GM12878 (cell line): ENCODE data around the gene ANK3. TPM values are rescaled to one million over a fixed set of nuclear protein-coding genes. Genes with fewer than 3 reads are reported as not detected.

Experiments used
- ATAC-seq: fragments of 200-7000 bp; cut with Tn5 transposase; 3 replicates; pipeline ENCODE4 v1.9.1; 2020; ENCODE audit warnings: mild to moderate bottlenecking, moderate library complexity
- BruUV-seq: library from RNA; stranded (reverse); fragments of 400-500 nt; replicated peaks from 2 replicates; lab custom pipeline; 2021; lab: Mats Ljungman, UMichigan
- CTCF ChIA-PET: fragments of 300-600 bp; sonication (Branson Sonifier 250); formaldehyde crosslinking; extraction: SDS; loops from one replicate; lab custom pipeline; 2021; ENCODE audit warnings: inconsistent platforms; lab: Yijun Ruan, JAX
- POLR2A ChIA-PET: fragments of 350-600 bp; formaldehyde crosslinking; extraction: SDS; loops from one replicate; lab custom pipeline; 2021; ENCODE audit warnings: inconsistent platforms; lab: Charles Lee
- RAD21 ChIA-PET: fragments of 300-600 bp; sonication (Branson Sonifier 250); formaldehyde crosslinking; loops from one replicate; lab custom pipeline; 2023; ENCODE audit warnings: antibody characterized with exemption; ENCODE audit not compliant: unreplicated experiment; lab: Charles Lee
- SMC1A ChIA-PET: fragments of 300-600 bp; sonication (Branson Sonifier 250); formaldehyde crosslinking; loops from one replicate; lab custom pipeline; 2023; ENCODE audit not compliant: unreplicated experiment, uncharacterized antibody; lab: Charles Lee
- DNase-seq: peaks from one replicate; pipeline ENCODE4 v3.0.0-alpha.2; 2011; ENCODE audit warnings: low read depth, low spot score
- FAIRE-seq: peaks from 3 replicates; lab custom pipeline; 2011; peaks lifted over from hg19 to GRCh38; lab: Jason Lieb, UNC
- H2AFZ ChIP-seq: 2 replicates; pipeline ENCODE4 v1.6.0; 2011; ENCODE audit warnings: low read depth, low read length, control low read depth; ENCODE audit not compliant: control insufficient read depth
- H3K27ac ChIP-seq: 2 replicates; pipeline ENCODE4 v1.5.1; 2011; ENCODE audit warnings: control low read depth; ENCODE audit not compliant: control insufficient read depth, insufficient read depth
- H3K27me3 ChIP-seq, 2 experiments: replicated peaks in 1 of 2; 2 replicates each; pipeline versions ENCODE4 v1.6.0 to v1.6.1; 2011; ENCODE audit warnings: low read length in 1 of 2; ENCODE audit not compliant: control insufficient read depth in 2 of 2, insufficient read depth in 2 of 2
- H3K36me3 ChIP-seq, 2 experiments: 2 replicates each; pipeline ENCODE4 v1.5.1; 2011; ENCODE audit warnings: low read length in 1 of 2; ENCODE audit not compliant: control insufficient read depth in 2 of 2, insufficient read depth in 2 of 2
- H3K4me1 ChIP-seq: 2 replicates; pipeline ENCODE4 v1.6.1; 2011; ENCODE audit warnings: mild to moderate bottlenecking, low read length, moderate library complexity, mixed read lengths; ENCODE audit not compliant: control insufficient read depth, insufficient read depth
- H3K4me2 ChIP-seq: 2 replicates; pipeline ENCODE4 v1.6.0; 2011; ENCODE audit warnings: control low read depth; ENCODE audit not compliant: control insufficient read depth, insufficient read depth
- H3K4me3 ChIP-seq: fragments of 200-600 bp; sonication (generic); 2 replicates; pipeline ENCODE4 v1.5.1; 2016
- H3K79me2 ChIP-seq: 2 replicates; pipeline ENCODE4 v1.6.0; 2011; ENCODE audit warnings: low read length; ENCODE audit not compliant: control insufficient read depth, insufficient read depth
- H3K9ac ChIP-seq: 2 replicates; pipeline ENCODE4 v1.8.0; 2011; ENCODE audit warnings: low read length, control low read depth, mixed read lengths; ENCODE audit not compliant: control insufficient read depth, insufficient read depth
- H3K9me3 ChIP-seq: replicated peaks from 3 replicates; pipeline ENCODE4 v1.5.1; 2011; ENCODE audit warnings: mild to moderate bottlenecking, low read length; ENCODE audit not compliant: control insufficient read depth, insufficient read depth
- H4K20me1 ChIP-seq: 2 replicates; pipeline ENCODE4 v1.6.0; 2011; ENCODE audit not compliant: control insufficient read depth, insufficient read depth
- ASH2L ChIP-seq: fragments of 300-600, 200-600 bp; sonication (generic); IDR thresholded peaks from 2 replicates; pipeline ENCODE4 v1.6.1; 2017; ENCODE audit warnings: low read depth, mild to moderate bottlenecking, borderline replicate concordance
- BHLHE40 ChIP-seq, 2 experiments: fragments of 450-650 bp in 1 of 2; IDR thresholded peaks; 2 replicates each; pipeline ENCODE4 v1.6.1; 2011 to 2017; ENCODE audit warnings: low read depth in 2 of 2, borderline replicate concordance in 1 of 2, improper control_type of control experiment in 1 of 2, low read length in 1 of 2, mild to moderate bottlenecking in 1 of 2
- CEBPB ChIP-seq, 2 experiments: fragments of 150-350 bp in 1 of 2; IDR thresholded peaks; 2 replicates each; pipeline ENCODE4 v1.6.1; 2012 to 2014; ENCODE audit warnings: low read depth in 2 of 2, low read length in 2 of 2, borderline replicate concordance in 1 of 2, inconsistent platforms in 1 of 2
- GATAD2B ChIP-seq: fragments of 450-650 bp; conservative IDR thresholded peaks from 2 replicates; pipeline ENCODE4 v1.6.1; 2017; ENCODE audit warnings: low read depth, mild to moderate bottlenecking, moderate library complexity
- HDGF ChIP-seq: fragments of 450-650 bp; IDR thresholded peaks from 2 replicates; pipeline ENCODE4 v1.6.1; 2016; ENCODE audit warnings: antibody characterized with exemption
- NFIC ChIP-seq: IDR thresholded peaks from 2 replicates; pipeline ENCODE4 v1.6.1; 2012; ENCODE audit warnings: low read depth, mild to moderate bottlenecking, inconsistent platforms, low read length, moderate library complexity
- PAX8 ChIP-seq: fragments of 450-650 bp; IDR thresholded peaks from 2 replicates; pipeline ENCODE4 v1.6.1; 2017; ENCODE audit warnings: mild to moderate bottlenecking, moderate library complexity
- PBX3 ChIP-seq: IDR thresholded peaks from 2 replicates; pipeline ENCODE4 v1.6.1; 2011; ENCODE audit warnings: mild to moderate bottlenecking, low read depth, low read length, moderate library complexity; ENCODE audit not compliant: insufficient replicate concordance
- SIN3A ChIP-seq: IDR thresholded peaks from 2 replicates; pipeline ENCODE4 v1.6.1; 2012; ENCODE audit warnings: low read depth, low read length, improper control_type of control experiment
- SMAD5 ChIP-seq: IDR thresholded peaks from 2 replicates; pipeline ENCODE4 v1.6.1; 2016; ENCODE audit warnings: antibody characterized with exemption, low read depth
- SMC3 ChIP-seq: IDR thresholded peaks from 2 replicates; pipeline ENCODE4 v1.6.1; 2011; ENCODE audit warnings: low read length, improper control_type of control experiment, borderline replicate concordance
- SUPT20H ChIP-seq: IDR thresholded peaks from 2 replicates; pipeline ENCODE4 v1.6.1; 2011; ENCODE audit warnings: low read depth, mild to moderate bottlenecking, low read length, moderate library complexity, borderline replicate concordance; ENCODE audit not compliant: control insufficient read depth
- TAF1 ChIP-seq: IDR thresholded peaks from 2 replicates; pipeline ENCODE4 v1.6.1; 2011; ENCODE audit warnings: mild to moderate bottlenecking, low read depth, low read length, borderline replicate concordance
- TCF7 ChIP-seq: IDR thresholded peaks from 2 replicates; pipeline ENCODE4 v1.6.1; 2014; ENCODE audit warnings: antibody characterized with exemption, borderline replicate concordance
- YBX1 ChIP-seq: fragments of 450-650 bp; IDR thresholded peaks from 2 replicates; pipeline ENCODE4 v1.6.1; 2016; ENCODE audit warnings: antibody characterized with exemption
- YY1 ChIP-seq: IDR thresholded peaks from 2 replicates; pipeline ENCODE4 v1.6.1; 2011; ENCODE audit warnings: low read depth, mild to moderate bottlenecking, low read length
- WGBS: methylation state at CpG from one replicate; pipeline ENCODE4 v1.1.6; 2016; ENCODE audit warnings: low lambda C conversion rate; ENCODE audit not compliant: insufficient replicate concordance, insufficient coverage; ENCODE audit errors: missing lambda C conversion rate; 5-methylcytosine and 5-hydroxymethylcytosine counted together
- in situ Hi-C: fragments of 300-500 bp; cut with MboI; formaldehyde crosslinking; loops from 9 replicates; pipeline ENCODE4 v1.14.3; 2018; ENCODE audit warnings: mixed read lengths
- intact Hi-C: fragments of 100-400 bp; cut with micrococcal nuclease; formaldehyde crosslinking; loops from one replicate; pipeline ENCODE4 v1.14.2; 2022; ENCODE audit not compliant: unreplicated experiment
- polyA plus RNA-seq, 11 experiments: library from polyadenylated mRNA; depleted of rRNA in 4 of 11; unstranded in 6 of 11; stranded (reverse) in 5 of 11; fragments of >200 nt; fragmentation: Nextera tagmentation in 4 of 11; fragmentation: Illumina TruSeq in 1 of 11; extraction: Ambion mirVana in 4 of 11; extraction: Trizol in 1 of 11; gene quantifications; 1 replicate in 1 of 11; 2 replicates in 10 of 11; pipeline versions ENCODE4 v1.2.1 to v1.2.3, GENCODE V29; 2011 to 2016; ENCODE audit warnings: inconsistent platforms in 2 of 11, missing spikeins in 2 of 11, low read depth in 1 of 11
- total RNA-seq, 4 experiments: library from RNA; depleted of rRNA in 3 of 4; stranded (reverse); fragments of >200 nt in 3 of 4; fragmentation: Illumina TruSeq in 1 of 4; extraction: Trizol in 1 of 4; gene quantifications; 2 replicates each; pipeline versions ENCODE4 v1.2.1 to v1.2.3, GENCODE V29; 2013 to 2021
- TF ChIP-seq, protein P1 (sequence below): IDR thresholded peaks from 2 replicates; pipeline ENCODE4 v1.6.1; 2012; ENCODE audit warnings: low read depth, low read length, improper control_type of control experiment
- TF ChIP-seq, protein P2 (sequence below): IDR thresholded peaks from 2 replicates; pipeline ENCODE4 v1.6.1; 2011; ENCODE audit warnings: low read depth, low read length, improper control_type of control experiment, borderline replicate concordance

The ANK3 gene
- total and polyA plus RNA-seq, 10 of the 15 experiments (the other 5 are each of a cell fraction or from before 2014, with no cell fraction given), result 0.06 to 0.82 (median 0.20) TPM; not detected in 2

DNA sequence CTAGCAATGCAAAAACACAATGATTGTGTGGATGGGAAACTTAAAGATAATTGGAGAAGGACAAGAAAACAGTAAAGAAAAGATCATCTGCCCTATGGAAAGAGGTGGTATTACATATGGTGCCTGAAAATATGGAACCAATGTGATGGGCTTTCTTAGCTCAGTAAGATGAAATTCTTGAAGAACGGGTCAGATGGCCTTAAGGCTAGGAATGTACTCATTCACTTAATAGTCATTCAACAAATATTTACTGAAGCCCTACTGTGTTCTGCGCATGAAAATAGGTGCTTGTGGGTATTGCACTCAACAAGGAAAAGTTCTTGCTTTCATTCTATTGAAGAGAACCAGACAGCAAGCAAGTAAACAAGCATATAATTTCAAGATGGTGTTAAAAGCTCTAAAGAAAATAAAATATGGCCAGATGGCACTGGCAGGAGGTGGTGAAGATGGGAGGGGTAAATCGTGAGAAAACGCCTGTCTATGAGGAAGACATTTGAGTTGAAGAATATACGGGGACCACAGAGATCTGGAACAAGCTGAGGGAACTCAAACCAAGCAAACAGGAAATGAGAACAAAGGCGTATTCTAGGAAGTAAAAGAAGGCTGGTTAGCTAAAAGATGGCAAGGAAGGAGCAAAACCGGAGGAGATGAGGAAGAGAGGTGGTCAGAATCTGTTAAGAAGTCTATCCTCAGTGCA, 179.7 kb downstream of the ANK3 start (continued):
- no peak for TF ChIP-seq SUPT20H
- TF ChIP-seq, protein P1, sequence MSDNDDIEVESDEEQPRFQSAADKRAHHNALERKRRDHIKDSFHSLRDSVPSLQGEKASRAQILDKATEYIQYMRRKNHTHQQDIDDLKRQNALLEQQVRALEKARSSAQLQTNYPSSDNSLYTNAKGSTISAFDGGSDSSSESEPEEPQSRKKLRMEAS, result no peak
- TF ChIP-seq SMAD5, result no peak
- TF ChIP-seq, all 136 proteins: peak for 0

DNA sequence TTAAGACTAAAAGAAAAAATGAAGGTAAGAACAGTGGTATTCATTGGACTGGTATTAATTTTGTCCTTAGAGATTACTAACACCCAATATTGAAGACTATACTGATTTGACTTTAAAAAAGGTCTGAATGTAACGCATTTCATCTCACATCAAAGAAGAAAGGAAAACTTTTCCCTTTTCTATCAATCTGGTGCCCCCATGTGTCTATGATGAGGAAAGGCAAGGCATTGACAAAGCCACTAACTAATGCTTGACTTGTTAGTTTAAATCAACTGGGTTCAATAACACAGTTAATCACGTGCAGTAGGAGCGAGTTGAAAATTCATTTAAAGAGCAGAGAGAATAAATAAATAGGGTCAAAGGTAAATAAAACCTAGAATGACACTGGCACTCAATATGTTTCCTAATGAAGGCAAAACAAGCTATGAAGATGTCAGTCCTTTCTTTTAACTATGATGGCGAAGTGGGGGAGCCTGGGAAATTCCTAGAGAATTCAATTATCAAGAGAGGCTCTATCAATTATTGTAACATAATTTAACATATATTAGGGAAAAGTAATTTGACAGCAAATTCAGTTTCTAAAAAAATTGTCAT, 180.9 kb downstream of the ANK3 start:
- ChIA-PET SMC1A (interaction anchor here (0.5 to 4.3 kb wide), 13 partner anchors 8 to 583 kb away, joined by 3 to 23 read pairs (median 3); no protein-coding TSS in a partner anchor), POLR2A (no interaction called here), RAD21 (interaction anchor here (0.7 to 2.2 kb wide), 5 partner anchors 29 to 583 kb away, joined by 3 to 9 read pairs (median 3); no protein-coding TSS in a partner anchor), CTCF (interaction anchor here (0.8 to 6.6 kb wide), 30 partner anchors 9 to 1725 kb away, joined by 3 to 49 read pairs (median 4); no protein-coding TSS in a partner anchor)
- peak; percentile 67 for ATAC-seq
- no peak overlapping the region for H3K4me2 ChIP-seq
- no peak for FAIRE-seq
- DNase-seq, result no peak
- no TSS peak for BruUV-seq
- H3K79me2 ChIP-seq, result no peaks in the 10 kb centered on the region
- H4K20me1 ChIP-seq, result no peaks in the 10 kb centered on the region
- peaks cover 0 to 3% of the 10 kb centered on the region in 2 experiments; a peak in 1 of 4 replicates for H3K27me3 ChIP-seq
- in situ Hi-C loops, result loop anchor here (10.0 kb wide), 2 partner anchors 226 to 584 kb away; no protein-coding TSS in a partner anchor
- no peaks in the 10 kb centered on the region for H3K4me1 ChIP-seq
- H3K9me3 ChIP-seq, result no peaks in the 10 kb centered on the region
- WGBS, result 11% methylated on average over 4 of the region's 4 CpGs
- H3K36me3 ChIP-seq, result no peaks in the 10 kb centered on the region
- intact Hi-C loops, result loop anchor here (1.0 to 5.0 kb wide), 5 partner anchors 93 to 1426 kb away; no protein-coding TSS in a partner anchor
- H3K4me3 ChIP-seq, result no peak overlapping the region
- no peak overlapping the region for H2AFZ ChIP-seq
- H3K9ac ChIP-seq, result no peak overlapping the region
- no peak overlapping the region for H3K27ac ChIP-seq
- TF ChIP-seq PAX8 (no peak), YY1 (no peak), TCF7 (peak; percentile 54; the same call in 1 of the 2 replicates), TAF1 (no peak), CEBPB (IDR thresholded peaks at IDR 0.05; ENCODE audit: borderline replicate concordance in 1 of 2, low read depth in 2 of 2, low read length in 2 of 2) (no peak), PBX3 (no peak), NFIC (no peak), SIN3A (no peak), GATAD2B (no peak), YBX1 (no peak), BHLHE40 (IDR thresholded peaks at IDR 0.05; ENCODE audit: borderline replicate concordance in 1 of 2, low read depth in 2 of 2, low read length in 1 of 2) (0 out of 4 replicates have a peak, but pooled peaks of 1 of the 2 experiments have one; percentile 10), SMC3 (peak; percentile 81), HDGF (no peak), ASH2L (no peak)
- TF ChIP-seq, protein P2, sequence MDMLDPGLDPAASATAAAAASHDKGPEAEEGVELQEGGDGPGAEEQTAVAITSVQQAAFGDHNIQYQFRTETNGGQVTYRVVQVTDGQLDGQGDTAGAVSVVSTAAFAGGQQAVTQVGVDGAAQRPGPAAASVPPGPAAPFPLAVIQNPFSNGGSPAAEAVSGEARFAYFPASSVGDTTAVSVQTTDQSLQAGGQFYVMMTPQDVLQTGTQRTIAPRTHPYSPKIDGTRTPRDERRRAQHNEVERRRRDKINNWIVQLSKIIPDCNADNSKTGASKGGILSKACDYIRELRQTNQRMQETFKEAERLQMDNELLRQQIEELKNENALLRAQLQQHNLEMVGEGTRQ, result no peak
